Thymus (tissue), 11 donors: ENCODE results near the gene ARCN1. TPM values are rescaled to one million over a fixed set of nuclear protein-coding genes. Genes with fewer than 3 reads are reported as not detected.

Experiments
- DNase-seq, 9 donors: peaks; one replicate each; pipeline ENCODE4 v3.0.0-alpha.2; 2013; ENCODE audit warnings: low spot score in 9 of 9, low read depth in 6 of 9, missing footprints in 1 of 9
- H3K27ac ChIP-seq, 2 donors: one replicate each; pipeline ENCODE4 v1.5.1; 2013; ENCODE audit warnings: control low read depth in 1 of 2, low read depth in 1 of 2, low read length in 1 of 2, mild to moderate bottlenecking in 1 of 2, moderate library complexity in 1 of 2
- H3K27me3 ChIP-seq, 2 donors: one replicate each; pipeline ENCODE4 v1.5.1; 2013; ENCODE audit warnings: low read length in 1 of 2; ENCODE audit not compliant: control insufficient read depth in 2 of 2, insufficient read depth in 1 of 2
- H3K36me3 ChIP-seq, 2 donors: one replicate each; pipeline ENCODE4 v1.5.1; 2013; ENCODE audit warnings: low read length in 1 of 2, mild to moderate bottlenecking in 1 of 2, moderate library complexity in 1 of 2; ENCODE audit not compliant: control insufficient read depth in 2 of 2, insufficient read depth in 2 of 2
- H3K4me1 ChIP-seq, 2 donors: one replicate each; pipeline ENCODE4 v1.5.1; 2013; ENCODE audit warnings: low read length in 2 of 2; ENCODE audit not compliant: control insufficient read depth in 2 of 2, insufficient read depth in 2 of 2
- H3K4me3 ChIP-seq, 2 donors: one replicate each; pipeline ENCODE4 v1.5.1; 2013; ENCODE audit warnings: low read length in 2 of 2, control low read depth in 1 of 2, mild to moderate bottlenecking in 1 of 2
- H3K9me3 ChIP-seq, 2 donors: one replicate each; pipeline ENCODE4 v1.5.1; 2013; ENCODE audit warnings: low read length in 1 of 2, mild to moderate bottlenecking in 1 of 2; ENCODE audit not compliant: control insufficient read depth in 2 of 2, insufficient read depth in 1 of 2
- WGBS: extraction: QIAGEN DNeasy Blood & Tissue Kit; methylation state at CpG from one replicate; pipeline ENCODE4 v1.1.7; 2013; 5-methylcytosine and 5-hydroxymethylcytosine counted together
- polyA plus RNA-seq: library from polyadenylated mRNA; stranded (reverse); fragments of 200-250 nt; gene quantifications from one replicate; pipeline ENCODE4 v1.2.3, GENCODE V29; 2013
- total RNA-seq: library from RNA; stranded (reverse); fragments of 120-200 nt; gene quantifications from one replicate; pipeline ENCODE4 v1.2.4, GENCODE V29; 2013
- donor health status: healthy.

ARCN1 gene
- total and polyA plus RNA-seq, 2 donors: 61.4 to 75.9 TPM

DNA sequence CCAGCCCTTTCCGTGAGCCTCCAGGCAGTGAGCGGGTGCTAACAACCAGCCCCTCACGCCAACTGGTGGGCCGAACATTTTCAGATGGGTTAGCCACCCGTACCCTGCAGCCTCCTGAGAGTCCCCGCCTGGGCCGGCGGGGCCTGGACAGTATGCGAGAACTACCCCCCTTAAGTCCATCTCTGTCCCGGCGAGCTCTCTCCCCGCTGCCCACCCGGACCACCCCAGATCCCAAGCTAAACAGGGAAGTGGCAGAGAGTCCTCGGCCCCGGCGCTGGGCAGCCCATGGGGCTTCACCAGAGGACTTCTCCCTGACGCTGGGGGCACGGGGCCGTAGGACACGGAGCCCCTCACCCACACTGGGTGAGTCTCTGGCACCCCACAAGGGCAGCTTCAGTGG lies 55.8 kb downstream of the ARCN1 start:
- Histone ChIP-seq H3K27ac (no peak overlapping the region), H3K4me3 (no peak overlapping the region), H3K27me3 (no peaks in the 10 kb centered on the region), H3K36me3 (no peaks in the 10 kb centered on the region), H3K9me3 (no peaks in the 10 kb centered on the region), H3K4me1 (peaks cover 5 to 13% of the 10 kb centered on the region in 2 donors)
- 98% methylated on average over 20 of the region's 20 CpGs for WGBS
- no peak for DNase-seq

DNA sequence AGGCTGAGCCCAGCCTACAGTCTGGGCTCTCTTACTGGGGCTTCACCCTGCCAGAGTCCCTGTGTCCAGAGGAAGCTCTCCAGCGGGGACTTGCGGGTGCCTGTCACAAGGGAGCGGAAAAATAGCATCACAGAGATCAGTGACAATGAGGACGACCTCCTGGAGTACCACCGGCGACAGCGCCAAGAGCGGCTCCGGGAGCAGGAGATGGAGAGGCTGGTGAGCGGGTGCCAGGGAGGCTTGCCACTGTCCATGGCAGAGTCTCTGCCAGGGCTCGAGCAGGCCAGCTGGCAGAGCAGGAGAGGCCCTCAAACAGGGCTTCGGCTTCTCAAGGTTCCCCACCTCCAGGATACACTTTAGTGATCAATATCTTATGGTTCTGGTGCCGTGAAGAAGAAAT lies 56.2 kb downstream of the ARCN1 start:
- Histone ChIP-seq H3K4me1 (peaks cover 1 to 9% of the 10 kb centered on the region in 2 donors), H3K27me3 (no peaks in the 10 kb centered on the region), H3K27ac (no peak overlapping the region), H3K4me3 (no peak overlapping the region), H3K9me3 (no peaks in the 10 kb centered on the region), H3K36me3 (no peaks in the 10 kb centered on the region)
- 97% methylated on average over 13 of the region's 13 CpGs for WGBS
- no peak for DNase-seq

DNA sequence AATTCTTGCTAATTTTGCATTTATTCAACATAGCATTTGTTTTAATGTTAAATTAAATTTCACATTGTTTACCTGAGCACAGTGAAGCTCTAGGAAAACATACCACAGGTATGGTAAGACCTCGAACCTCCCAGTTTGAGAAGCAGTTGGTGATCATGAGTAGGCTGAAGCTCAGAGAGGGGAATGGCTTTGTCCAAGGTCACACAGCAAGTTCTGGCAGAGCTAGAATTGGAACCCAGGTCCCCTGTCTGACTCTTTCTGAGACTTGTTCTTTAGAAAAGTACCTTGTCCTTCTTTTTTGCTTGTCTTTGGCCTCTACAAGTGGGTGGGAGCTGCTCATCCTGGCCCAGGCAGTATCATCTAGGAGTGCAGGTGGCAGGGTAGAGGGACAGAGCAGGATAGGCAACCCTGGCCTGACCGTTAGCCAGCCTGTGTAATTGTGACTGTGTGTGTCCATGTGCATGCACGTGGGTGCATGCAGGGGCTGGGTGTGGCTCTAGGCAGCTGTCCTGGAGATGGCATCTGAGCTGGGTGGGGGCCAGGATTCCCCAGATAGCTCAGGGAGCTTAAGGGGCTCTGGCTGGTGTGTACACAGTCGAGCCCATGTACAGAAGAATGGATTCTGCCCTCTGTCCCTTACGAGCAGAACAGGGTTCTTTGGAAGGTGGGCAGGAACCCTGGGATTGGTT lies 56.8 kb downstream of the ARCN1 start:
- Histone ChIP-seq H3K36me3 (no peaks in the 10 kb centered on the region), H3K9me3 (no peaks in the 10 kb centered on the region), H3K27me3 (no peaks in the 10 kb centered on the region), H3K4me1 (peaks cover 0 to 6% of the 10 kb centered on the region in 2 donors), H3K27ac (no peak overlapping the region), H3K4me3 (no peak overlapping the region)
- DNase-seq: no peak
- WGBS: 88% methylated on average over 5 of the region's 5 CpGs

DNA sequence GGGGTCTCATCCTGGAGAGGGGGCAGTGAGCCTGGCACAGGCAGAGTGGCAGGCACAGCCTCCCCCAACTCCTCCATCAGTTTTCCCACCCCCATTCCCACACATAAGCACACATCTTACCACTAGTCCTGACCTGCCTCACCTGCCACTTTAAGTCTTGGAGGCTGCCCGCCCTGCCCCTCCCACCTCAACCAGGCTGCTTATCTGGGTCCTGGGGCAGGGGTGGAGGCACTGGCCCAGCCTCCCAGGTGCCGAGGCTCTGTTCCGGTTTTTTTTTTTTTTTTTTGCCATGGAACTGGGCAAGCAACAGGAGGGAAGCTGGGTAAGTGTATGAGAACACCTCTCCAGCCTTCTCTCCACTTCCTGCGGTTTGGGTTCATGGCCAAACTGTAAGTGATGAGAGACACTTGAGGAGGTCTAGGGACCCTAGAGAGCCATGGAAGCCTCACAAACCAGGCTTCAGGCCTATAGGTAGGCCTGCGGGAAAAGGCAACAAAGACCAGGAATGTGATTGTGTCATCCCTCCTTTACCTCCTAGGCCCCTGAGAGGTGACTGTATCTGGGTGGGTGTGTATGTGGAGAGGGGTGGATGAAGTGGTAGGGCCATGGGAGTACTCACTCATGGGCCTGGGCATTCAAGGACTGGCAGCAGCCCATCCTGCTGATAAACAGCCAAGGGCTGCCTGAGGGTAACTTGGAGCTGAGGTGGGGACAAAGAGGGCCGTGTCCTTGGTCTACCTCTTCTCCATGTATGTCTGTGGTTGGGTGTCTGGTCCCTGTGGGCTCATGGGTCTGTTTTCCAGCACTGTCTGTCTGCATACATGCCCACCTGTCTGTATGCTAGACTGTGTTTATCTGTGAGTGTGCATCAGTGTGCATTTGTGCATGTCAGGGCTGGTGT lies 57.8 kb downstream of the ARCN1 start:
- DNase-seq: no peak
- 97% methylated on average over 6 of the region's 6 CpGs for WGBS
- H3K9me3 ChIP-seq: no peaks in the 10 kb centered on the region
- no peak overlapping the region for H3K4me3 ChIP-seq
- H3K27ac ChIP-seq: no peak overlapping the region
- peaks cover 0 to 12% of the 10 kb centered on the region in 2 donors for H3K4me1 ChIP-seq
- H3K27me3 ChIP-seq: peaks cover 0 to 2% of the 10 kb centered on the region in 2 donors
- H3K36me3 ChIP-seq: no peaks in the 10 kb centered on the region

DNA sequence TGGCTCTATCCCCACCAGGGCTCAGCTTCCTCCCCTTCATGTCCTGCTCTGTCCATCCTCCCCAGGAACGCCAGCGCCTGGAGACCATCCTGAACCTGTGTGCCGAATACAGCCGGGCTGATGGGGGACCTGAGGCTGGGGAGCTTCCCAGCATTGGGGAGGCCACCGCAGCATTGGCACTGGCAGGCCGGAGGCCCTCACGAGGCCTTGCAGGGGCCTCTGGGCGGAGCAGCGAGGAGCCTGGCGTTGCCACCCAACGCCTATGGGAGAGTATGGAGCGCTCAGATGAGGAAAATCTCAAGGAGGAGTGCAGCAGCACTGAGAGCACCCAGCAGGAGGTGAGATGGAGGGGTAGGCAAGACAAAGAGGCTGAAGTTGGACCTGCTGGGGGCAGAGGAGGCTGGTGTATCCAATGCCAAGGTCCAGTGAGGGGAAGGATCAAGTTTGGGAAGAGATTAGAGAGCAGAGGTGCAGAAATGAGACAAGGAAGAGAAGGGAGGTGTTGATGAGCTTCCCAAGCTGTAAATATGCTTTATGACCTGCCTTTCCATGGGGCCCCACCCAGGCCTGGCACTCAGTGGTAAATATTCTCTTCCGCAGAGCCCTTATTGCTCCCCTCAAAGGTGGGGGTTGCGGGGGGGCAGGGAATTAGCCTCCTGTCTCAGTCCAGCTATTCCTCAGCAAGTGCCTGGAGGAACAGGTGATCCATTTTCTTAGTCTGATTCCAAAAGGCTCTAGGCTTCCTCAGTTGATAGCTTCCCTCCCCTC lies 59.1 kb downstream of the ARCN1 start:
- peaks cover 0 to 6% of the 10 kb centered on the region in 2 donors for H3K4me1 ChIP-seq
- no peak for DNase-seq

DNA sequence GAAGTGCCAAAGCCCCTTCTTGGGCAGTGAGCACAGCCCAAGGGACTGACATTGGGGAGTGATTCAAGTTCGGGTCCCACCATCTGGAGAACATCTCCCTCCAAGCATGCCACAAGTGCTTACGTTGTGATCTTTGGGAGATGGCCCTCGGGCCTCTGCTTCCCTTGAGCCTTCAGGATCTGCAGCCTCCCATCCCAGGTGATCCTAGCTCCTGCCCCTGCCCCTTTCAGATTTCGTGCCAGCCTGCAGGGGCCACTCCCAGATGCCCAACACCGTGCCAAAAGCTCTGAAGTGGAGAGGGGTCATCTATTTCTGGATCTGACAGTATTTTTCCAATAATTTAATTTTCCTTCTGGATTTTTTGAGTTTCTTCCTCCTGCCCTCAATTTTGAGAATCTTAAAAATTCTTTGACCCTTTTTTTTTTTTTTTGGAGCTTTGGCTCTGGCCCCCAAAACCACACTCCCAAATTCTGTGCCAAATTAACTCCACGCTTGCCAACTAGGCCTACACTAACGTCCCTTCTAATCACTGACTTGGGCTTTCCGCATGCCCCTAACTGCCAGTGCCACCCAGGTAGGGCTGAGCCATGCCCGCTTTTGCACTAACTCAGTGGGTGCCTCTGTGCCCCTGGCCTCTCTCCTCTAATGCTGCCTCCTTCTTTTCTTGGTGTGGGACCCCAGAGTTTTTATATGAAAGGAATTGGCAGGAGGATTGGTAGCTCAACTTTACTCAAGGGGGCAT lies 60.5 kb downstream of the ARCN1 start:
- Histone ChIP-seq H3K4me1 (peaks cover 0 to 6% of the 10 kb centered on the region in 2 donors), H3K27ac (no peak overlapping the region), H3K4me3 (no peak overlapping the region), H3K27me3 (peaks cover 0 to 2% of the 10 kb centered on the region in 2 donors), H3K36me3 (no peaks in the 10 kb centered on the region), H3K9me3 (no peaks in the 10 kb centered on the region)
- no peak for DNase-seq
- 96% methylated on average over 9 of the region's 9 CpGs for WGBS

More for the DNA sequence above, 59.1 kb downstream of the ARCN1 start:
- Histone ChIP-seq H3K9me3 (no peaks in the 10 kb centered on the region), H3K36me3 (no peaks in the 10 kb centered on the region), H3K4me3 (no peak overlapping the region), H3K27ac (no peak overlapping the region), H3K27me3 (peaks cover 0 to 2% of the 10 kb centered on the region in 2 donors)
- WGBS: 97% methylated on average over 14 of the region's 14 CpGs

DNA sequence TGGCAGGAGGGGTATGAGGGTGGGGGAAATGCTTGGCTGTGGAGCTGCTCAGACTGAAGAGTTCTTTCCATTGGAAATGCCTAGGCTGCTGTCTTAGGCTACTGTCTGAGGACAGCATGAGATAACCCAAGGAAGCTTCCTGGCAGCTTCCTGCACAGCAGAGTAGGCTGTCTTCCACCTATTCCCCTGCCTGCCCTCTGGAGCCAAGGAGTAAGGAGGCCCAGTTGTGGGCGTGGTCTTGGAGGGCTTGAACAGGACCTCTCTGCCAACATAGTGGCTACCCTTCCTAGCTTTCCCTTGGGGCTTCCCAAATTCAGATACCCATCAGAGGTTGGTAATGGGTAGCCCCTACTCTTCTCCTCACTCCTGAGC lies 61.1 kb downstream of the ARCN1 start:
- no peaks in the 10 kb centered on the region for H3K36me3 ChIP-seq
- H3K4me3 ChIP-seq: no peak overlapping the region
- no peaks in the 10 kb centered on the region for H3K9me3 ChIP-seq
- no peak overlapping the region for H3K27ac ChIP-seq
- peaks cover 0 to 2% of the 10 kb centered on the region in 2 donors for H3K27me3 ChIP-seq
- H3K4me1 ChIP-seq: peaks cover 0 to 6% of the 10 kb centered on the region in 2 donors
- 92% methylated on average over 1 of the region's 1 CpG for WGBS
- no peak for DNase-seq

DNA sequence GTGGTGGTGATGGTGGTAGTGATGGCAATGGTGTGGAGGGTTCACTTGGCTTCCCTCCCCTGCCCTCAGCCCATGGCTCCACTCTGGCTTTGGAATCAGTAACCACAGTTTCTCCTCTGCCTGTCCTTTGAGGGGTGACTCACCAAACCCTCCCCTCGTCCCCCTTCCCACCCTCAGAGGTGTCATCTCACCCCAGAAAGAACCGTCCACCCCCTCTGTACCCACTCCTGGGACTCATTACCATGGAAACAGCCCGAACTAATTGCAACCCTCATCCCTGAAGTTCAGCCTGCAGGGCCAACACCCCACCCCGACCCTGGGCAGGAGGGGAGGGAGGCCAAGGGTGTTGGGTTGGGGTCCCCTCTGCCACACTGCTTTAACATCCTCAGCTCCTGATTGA lies 61.8 kb downstream of the ARCN1 start:
- no peak for DNase-seq
- H3K27me3 ChIP-seq: peaks cover 0 to 2% of the 10 kb centered on the region in 2 donors
- H3K36me3 ChIP-seq: no peaks in the 10 kb centered on the region
- peaks cover 0 to 6% of the 10 kb centered on the region in 2 donors for H3K4me1 ChIP-seq
- WGBS: 89% methylated on average over 4 of the region's 4 CpGs
- H3K4me3 ChIP-seq: no peak overlapping the region
- H3K9me3 ChIP-seq: no peaks in the 10 kb centered on the region
- H3K27ac ChIP-seq: no peak overlapping the region
